Vagina (tissue), 2 donors: Measurements from ENCODE around the gene CST9L. TPM values are rescaled to one million over a fixed set of nuclear protein-coding genes. Genes with fewer than 3 reads are reported as not detected.

Experiments used
- DNase-seq, 2 donors: peaks; one replicate each; pipeline ENCODE4 v3.0.0-alpha.2; 2017; ENCODE audit errors: extremely low spot score in 2 of 2
- H3K27ac ChIP-seq: fragments of 200-600 bp; sonication (generic); one replicate; pipeline ENCODE4 v1.5.1; 2019
- H3K27me3 ChIP-seq: fragments of 200-600 bp; sonication (generic); one replicate; pipeline ENCODE4 v1.5.1; 2019
- H3K36me3 ChIP-seq, 2 donors: fragments of 200-600 bp; sonication (generic); one replicate each; pipeline ENCODE4 v1.5.1; 2017 to 2019
- H3K4me1 ChIP-seq: fragments of 200-600 bp; sonication (generic); one replicate; pipeline ENCODE4 v1.5.1; 2019
- H3K4me3 ChIP-seq, 2 donors: fragments of 200-600 bp; sonication (generic); 1 replicate in 1 of 2; 2 replicates in 1 of 2; pipeline ENCODE4 v1.5.1; 2016 to 2019
- H3K9me3 ChIP-seq: fragments of 200-600 bp; sonication (generic); one replicate; pipeline ENCODE4 v1.5.1; 2019
- CTCF ChIP-seq, 3 experiments: fragments of 450-650 bp in 2 of 3; fragments of 200-600 bp in 1 of 3; sonication (generic) in 1 of 3; IDR thresholded peaks; one replicate each; pipeline ENCODE4 v1.5.1; 2017 to 2019; ENCODE audit warnings: antibody characterized with exemption in 3 of 3, mild to moderate bottlenecking in 2 of 3, moderate library complexity in 2 of 3
- POLR2A ChIP-seq, 2 donors: fragments of 450-650 bp; IDR thresholded peaks; one replicate each; pipeline ENCODE4 v1.6.1; 2017; ENCODE audit warnings: antibody characterized with exemption in 2 of 2, mild to moderate bottlenecking in 2 of 2, moderate library complexity in 2 of 2
- POLR2AphosphoS5 ChIP-seq, 2 donors: sonication (generic); formaldehyde crosslinking; IDR thresholded peaks; one replicate each; pipeline ENCODE4 v1.9.0; 2017; ENCODE audit warnings: antibody characterized with exemption in 2 of 2, mild to moderate bottlenecking in 2 of 2, low read depth in 1 of 2; ENCODE audit not compliant: insufficient read depth in 1 of 2
- intact Hi-C: fragments of 100-400 bp; cut with DNase I; formaldehyde crosslinking; loops from one replicate; pipeline ENCODE4 v1.15.1; 2023
- total RNA-seq: library from RNA; depleted of rRNA; stranded (reverse); fragments of >200 nt; gene quantifications from one replicate; pipeline ENCODE4 v1.2.3, GENCODE V29; 2016

The CST9L gene
- total RNA-seq, 1 donor from 2014 or later: not detected

- Histone ChIP-seq H3K4me1 (no peaks in the 10 kb centered on the region), H3K27me3 (no peaks in the 10 kb centered on the region), H3K36me3 (no peaks in the 10 kb centered on the region), H3K9me3 (no peaks in the 10 kb centered on the region), H3K4me3 (no peak overlapping the region), H3K27ac (no peak overlapping the region)
- no peak for DNase-seq
- TF ChIP-seq POLR2AphosphoS5 (IDR thresholded peaks at IDR 0.05; ENCODE audit: insufficient read depth in 1 of 2, low read depth in 1 of 2) (no peak), CTCF (IDR thresholded peaks at IDR 0.05) (no peak), POLR2A (IDR thresholded peaks at IDR 0.05) (no peak)
- intact Hi-C loops: no loop called here
Measured at GRCh38 chr20:23602699-23603098, 34.4 kb upstream of the CST9L start.

- DNase-seq: no peak
- Histone ChIP-seq H3K27me3 (no peaks in the 10 kb centered on the region), H3K4me3 (no peak overlapping the region), H3K36me3 (no peaks in the 10 kb centered on the region), H3K4me1 (no peaks in the 10 kb centered on the region), H3K9me3 (no peaks in the 10 kb centered on the region), H3K27ac (no peak overlapping the region)
- intact Hi-C loops: no loop called here
- TF ChIP-seq POLR2AphosphoS5 (IDR thresholded peaks at IDR 0.05; ENCODE audit: insufficient read depth in 1 of 2, low read depth in 1 of 2): no peak
- no peak for TF ChIP-seq CTCF (IDR thresholded peaks at IDR 0.05)
- TF ChIP-seq POLR2A (IDR thresholded peaks at IDR 0.05): no peak
Measured at GRCh38 chr20:23602241-23602640, 34.0 kb upstream of the CST9L start.

- Histone ChIP-seq H3K27me3 (no peaks in the 10 kb centered on the region), H3K36me3 (no peaks in the 10 kb centered on the region), H3K9me3 (no peaks in the 10 kb centered on the region), H3K27ac (no peak overlapping the region), H3K4me3 (no peak overlapping the region), H3K4me1 (no peaks in the 10 kb centered on the region)
- DNase-seq: no peak
- TF ChIP-seq POLR2AphosphoS5 (IDR thresholded peaks at IDR 0.05; ENCODE audit: insufficient read depth in 1 of 2, low read depth in 1 of 2): no peak
- intact Hi-C loops: no loop called here
Measured at GRCh38 chr20:23601715-23602114, 33.4 kb upstream of the CST9L start.

GRCh38 chr20:23598481-23598880 lies 30.2 kb upstream of the CST9L start:
- intact Hi-C loops: no loop called here
- TF ChIP-seq POLR2AphosphoS5 (IDR thresholded peaks at IDR 0.05; ENCODE audit: insufficient read depth in 1 of 2, low read depth in 1 of 2) (no peak), CTCF (IDR thresholded peaks at IDR 0.05) (no peak), POLR2A (IDR thresholded peaks at IDR 0.05) (no peak)

GRCh38 chr20:23596579-23597250 lies 28.4 kb upstream of the CST9L start:
- Histone ChIP-seq H3K36me3 (no peaks in the 10 kb centered on the region), H3K9me3 (no peaks in the 10 kb centered on the region), H3K27ac (no peak overlapping the region), H3K4me3 (no peak overlapping the region), H3K4me1 (no peaks in the 10 kb centered on the region), H3K27me3 (no peaks in the 10 kb centered on the region)
- TF ChIP-seq POLR2AphosphoS5 (IDR thresholded peaks at IDR 0.05; ENCODE audit: insufficient read depth in 1 of 2, low read depth in 1 of 2): no peak
- TF ChIP-seq CTCF (IDR thresholded peaks at IDR 0.05): no peak
- no peak for TF ChIP-seq POLR2A (IDR thresholded peaks at IDR 0.05)
- intact Hi-C loops: no loop called here
- DNase-seq: no peak

More at GRCh38 chr20:23598481-23598880, 30.2 kb upstream of the CST9L start:
- Histone ChIP-seq H3K27me3 (no peaks in the 10 kb centered on the region), H3K4me3 (no peak overlapping the region), H3K36me3 (no peaks in the 10 kb centered on the region), H3K4me1 (no peaks in the 10 kb centered on the region), H3K9me3 (no peaks in the 10 kb centered on the region), H3K27ac (no peak overlapping the region)
- no peak for DNase-seq
